NCI-H1417 (cell line): ENCODE measurements around the gene TNNC2.
"Not testable (repeated sequence)": the region's sequence is repeated elsewhere in the genome, so short reads cannot be mapped to it uniquely, and the experiment has no call there.

Experiments used
- DNase-seq, 3 experiments: peaks; one replicate each; lab custom pipeline; 2025; lab: John Stamatoyannopoulos, UW

TNNC2 gene

GRCh38 chr20:45827030-45827652 is at the start of gene TNNC2:
Gene TNNC2, minus strand, starts transcription at chr20:45827312. Its CDS starts 64 bp downstream, at chr20:45827248.
- no peak for DNase-seq

GRCh38 chr20:45874576-45874975 is 47.5 kb upstream of the TNNC2 start:
- no peak for DNase-seq

GRCh38 chr20:45874104-45874481 is 47.0 kb upstream of the TNNC2 start:
- DNase-seq: not testable (repeated sequence)

GRCh38 chr20:45873409-45874103 is 46.4 kb upstream of the TNNC2 start:
- DNase-seq: no peak

GRCh38 chr20:45872626-45873025 is 45.5 kb upstream of the TNNC2 start:
- DNase-seq: no peak

GRCh38 chr20:45867819-45868176 is 40.7 kb upstream of the TNNC2 start:
- DNase-seq: no peak

- DNase-seq: no peak
Observed at GRCh38 chr20:45867136-45867818, 40.2 kb upstream of the TNNC2 start.

- DNase-seq: no peak
Observed at GRCh38 chr20:45866454-45866853, 39.3 kb upstream of the TNNC2 start.

GRCh38 chr20:45863543-45864470 is 36.7 kb upstream of the TNNC2 start:
- DNase-seq: no peak

GRCh38 chr20:45861221-45862075 is 34.3 kb upstream of the TNNC2 start:
- no peak for DNase-seq

- DNase-seq: peak; percentile 5 to 48 (median 21)
Observed at GRCh38 chr20:45860560-45861220, 33.6 kb upstream of the TNNC2 start.

- no peak for DNase-seq
Observed at GRCh38 chr20:45859916-45860315, 32.8 kb upstream of the TNNC2 start.

- no peak for DNase-seq
Observed at GRCh38 chr20:45857882-45858216, 30.7 kb upstream of the TNNC2 start.

GRCh38 chr20:45857114-45857881 is 30.2 kb upstream of the TNNC2 start, which contains the start of the genes ACOT8 and ZSWIM3:
Gene ACOT8, minus strand, starts transcription at chr20:45857392. Its CDS starts 77 bp downstream, at chr20:45857315.
Gene ZSWIM3, plus strand, starts transcription at chr20:45857614. Its CDS starts 212 bp downstream, at chr20:45857826.
- DNase-seq: peak; percentile 100

- DNase-seq: no peak
Observed at GRCh38 chr20:45853484-45853883, 26.4 kb upstream of the TNNC2 start.

- no peak for DNase-seq
Observed at GRCh38 chr20:45852326-45852725, 25.2 kb upstream of the TNNC2 start.

GRCh38 chr20:45851501-45851900 is 24.4 kb upstream of the TNNC2 start:
- no peak for DNase-seq

GRCh38 chr20:45850926-45851325 is 23.8 kb upstream of the TNNC2 start:
- DNase-seq: no peak

- DNase-seq: no peak
Observed at GRCh38 chr20:45850238-45850637, 23.1 kb upstream of the TNNC2 start.
